HFFc6 (cell line): ENCODE results near the gene TBC1D5. TPM values are rescaled to one million over a fixed set of nuclear protein-coding genes. Genes with fewer than 3 reads are reported as not detected.

Experiments
- DNase-seq: peaks from one replicate; pipeline ENCODE4 v3.0.0-alpha.2; 2018
- H3K27ac Mint-ChIP-seq: 2 replicates; pipeline ENCODE4 v1.8.0; 2020; ENCODE audit warnings: mild to moderate bottlenecking, mixed read lengths
- H3K27me3 Mint-ChIP-seq: 2 replicates; pipeline ENCODE4 v1.8.0; 2021; ENCODE audit warnings: mild to moderate bottlenecking, moderate library complexity, mixed read lengths; ENCODE audit not compliant: insufficient read depth
- H3K36me3 Mint-ChIP-seq: 2 replicates; pipeline ENCODE4 v1.8.0; 2021; ENCODE audit warnings: low read depth, mixed read lengths
- H3K4me1 Mint-ChIP-seq: 2 replicates; pipeline ENCODE4 v1.8.0; 2020; ENCODE audit warnings: low read depth, mixed read lengths
- H3K4me3 Mint-ChIP-seq: 2 replicates; pipeline ENCODE4 v1.8.0; 2020; ENCODE audit warnings: mild to moderate bottlenecking, moderate library complexity, mixed read lengths
- H3K9me3 Mint-ChIP-seq: 2 replicates; pipeline ENCODE4 v1.8.0; 2020; ENCODE audit warnings: mild to moderate bottlenecking, mixed read lengths
- CTCF ChIP-seq: fragments of 200-600 bp; sonication (generic); IDR thresholded peaks from 2 replicates; pipeline ENCODE4 v1.5.0; 2021; ENCODE audit warnings: antibody characterized with exemption, mild to moderate bottlenecking
- total RNA-seq, 6 experiments: library from RNA; stranded (reverse); fragmentation: NEBNext Ultra II Directional; extraction: Animal tissue kit (Norgen Biotek cat#: 25700); gene quantifications; 2 replicates in 1 of 6; 3 replicates in 5 of 6; pipeline ENCODE4 v1.2.3, GENCODE V29; 2021

Gene TBC1D5
- total RNA-seq, 6 experiments from 2014 or later = 37.2 to 46.0 (median 40.1) TPM

GRCh38 chr3:17645074-17645698 is 97.2 kb downstream of the TBC1D5 start:
- Mint-ChIP-seq H3K4me1 (peaks cover 14% of the 10 kb centered on the region), H3K4me3 (no peak overlapping the region), H3K27me3 (no peaks in the 10 kb centered on the region), H3K36me3 (no peaks in the 10 kb centered on the region), H3K27ac (no peak overlapping the region), H3K9me3 (peaks cover 7% of the 10 kb centered on the region; the same call in 1 of the 2 replicates)
- TF ChIP-seq CTCF = peak; percentile 90
- peak; percentile 64 for DNase-seq

- DNase-seq = peak; percentile 32
- H3K27ac Mint-ChIP-seq = peak overlapping the region; percentile 46; the same call in 1 of the 2 replicates
- H3K27me3 Mint-ChIP-seq = no peaks in the 10 kb centered on the region; the same call in 1 of the 2 replicates
- H3K4me3 Mint-ChIP-seq = no peak overlapping the region
- no peaks in the 10 kb centered on the region for H3K36me3 Mint-ChIP-seq
- H3K9me3 Mint-ChIP-seq = 0 out of 2 replicates have a peak, but pooled peaks cover 2% of the 10 kb centered on the region
- TF ChIP-seq CTCF = no peak
- peaks cover 28% of the 10 kb centered on the region for H3K4me1 Mint-ChIP-seq
These were observed 98.7 kb downstream of the TBC1D5 start for GRCh38 chr3:17643691-17644090.

GRCh38 chr3:17642474-17642873 is 100.0 kb downstream of the TBC1D5 start:
- no peak for DNase-seq
- Mint-ChIP-seq H3K4me3 (no peak overlapping the region), H3K27ac (no peak overlapping the region), H3K27me3 (no peaks in the 10 kb centered on the region; the same call in 1 of the 2 replicates), H3K4me1 (peaks cover 41% of the 10 kb centered on the region), H3K9me3 (no peaks in the 10 kb centered on the region), H3K36me3 (peaks cover 5% of the 10 kb centered on the region)
- TF ChIP-seq CTCF = no peak

GRCh38 chr3:17640466-17640865 is 102.0 kb downstream of the TBC1D5 start:
- peaks cover 49% of the 10 kb centered on the region for H3K4me1 Mint-ChIP-seq
- DNase-seq = peak; percentile 50
- H3K4me3 Mint-ChIP-seq = peak overlapping the region; percentile 17; the same call in 1 of the 2 replicates
- no peaks in the 10 kb centered on the region; the same call in 1 of the 2 replicates for H3K27me3 Mint-ChIP-seq
- TF ChIP-seq CTCF = no peak
- H3K9me3 Mint-ChIP-seq = no peaks in the 10 kb centered on the region
- peaks cover 5% of the 10 kb centered on the region for H3K36me3 Mint-ChIP-seq
- peak overlapping the region; percentile 36 for H3K27ac Mint-ChIP-seq

- Mint-ChIP-seq H3K36me3 (peaks cover 5% of the 10 kb centered on the region), H3K27me3 (no peaks in the 10 kb centered on the region; the same call in 1 of the 2 replicates), H3K4me1 (peaks cover 56% of the 10 kb centered on the region), H3K4me3 (peak overlapping the region; percentile 79), H3K9me3 (no peaks in the 10 kb centered on the region), H3K27ac (peak overlapping the region; percentile 91)
- peak; percentile 85 for DNase-seq
- no peak for TF ChIP-seq CTCF
These were observed 102.7 kb downstream of the TBC1D5 start for GRCh38 chr3:17639765-17640164.
